Hematopoietic multipotent progenitor cell treated with erythropoietin and hydrocortisone succinate and interleukin-3 and kit ligand, for 4 days (in vitro differentiated cells): Measurements from ENCODE around the gene DAP3.
"Not testable (repeated sequence)": the region's sequence is repeated elsewhere in the genome, so short reads cannot be mapped to it uniquely, and the experiment has no call there.

Experiments
- DNase-seq: peaks from one replicate; pipeline ENCODE4 v3.0.0-alpha.2; 2015

Gene DAP3

DNA sequence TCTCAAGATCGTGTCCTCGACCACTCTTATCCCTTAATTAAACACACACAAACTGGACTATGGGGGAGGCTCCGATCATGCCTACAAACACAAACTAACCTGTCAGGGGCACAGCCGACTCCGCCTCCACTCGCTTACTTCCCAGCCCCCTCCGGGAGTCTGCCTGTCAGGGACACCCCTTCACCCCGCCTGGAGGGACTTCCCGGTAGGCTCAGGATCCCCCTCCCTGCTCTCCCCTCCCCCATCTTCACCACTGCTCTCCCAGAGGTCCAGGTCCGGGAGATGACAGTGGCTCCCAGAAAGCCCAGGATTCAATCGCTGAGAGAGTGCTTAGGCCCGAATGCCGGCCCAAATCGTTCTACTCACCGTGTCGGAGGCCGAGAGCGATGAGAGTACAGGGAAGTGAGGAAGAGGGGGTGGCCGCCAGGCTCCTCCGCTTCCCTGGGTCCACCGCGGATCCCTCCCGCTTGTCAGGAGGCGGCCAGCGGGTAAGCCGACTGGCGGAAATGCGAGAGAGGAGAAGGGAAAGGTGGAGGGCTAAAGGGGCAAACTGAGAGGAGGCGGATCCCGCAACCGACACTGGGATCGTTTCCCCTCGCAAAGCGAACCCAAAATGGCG, 1.1 kb upstream of the DAP3 start:
- DNase-seq, result not testable (repeated sequence)

DNA sequence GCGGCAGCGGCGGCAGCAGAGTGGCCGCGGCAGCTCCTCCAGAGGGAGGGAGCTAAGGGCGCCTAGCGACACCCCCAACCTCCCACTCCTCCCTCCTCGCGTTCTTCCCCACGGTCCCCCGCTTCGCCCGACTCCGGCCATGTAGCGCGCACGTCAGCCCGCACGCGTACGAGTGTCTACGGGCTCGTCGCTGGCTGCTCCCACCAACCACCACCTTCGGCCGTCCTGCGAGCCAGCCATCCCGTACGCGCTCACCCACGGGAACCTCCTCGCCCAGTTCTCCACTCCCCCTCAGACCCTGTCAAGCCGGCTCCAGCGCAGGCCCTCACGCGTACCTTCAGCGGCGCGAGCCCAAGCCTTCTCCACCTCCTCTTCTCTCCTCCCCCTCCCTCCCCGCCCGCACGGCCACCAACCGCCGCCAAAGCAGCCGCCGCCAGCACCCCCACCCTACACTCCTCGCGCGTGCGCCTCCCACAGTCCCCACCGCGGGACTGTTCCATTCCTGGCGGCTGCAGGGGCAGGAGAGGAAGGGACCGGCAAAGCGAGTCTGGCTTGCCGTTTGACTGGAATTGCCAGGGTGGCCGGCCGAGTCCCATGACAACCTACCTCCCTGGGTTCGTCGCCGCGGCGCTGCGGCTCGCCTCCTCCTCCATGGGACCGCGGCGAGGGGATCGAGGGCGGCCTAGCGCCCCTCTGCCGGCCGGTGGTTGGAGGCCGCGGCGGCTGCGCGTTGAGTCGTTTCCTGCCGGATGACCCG, 389 bp upstream of the DAP3 start, which contains the start of gene YY1AP1:
TSS of gene YY1AP1 (minus strand) at position 451 of the 757 bp plus-strand sequence. CDS start 8,338 bp downstream, outside the sequence.
- DNase-seq, result peak; percentile 97

DNA sequence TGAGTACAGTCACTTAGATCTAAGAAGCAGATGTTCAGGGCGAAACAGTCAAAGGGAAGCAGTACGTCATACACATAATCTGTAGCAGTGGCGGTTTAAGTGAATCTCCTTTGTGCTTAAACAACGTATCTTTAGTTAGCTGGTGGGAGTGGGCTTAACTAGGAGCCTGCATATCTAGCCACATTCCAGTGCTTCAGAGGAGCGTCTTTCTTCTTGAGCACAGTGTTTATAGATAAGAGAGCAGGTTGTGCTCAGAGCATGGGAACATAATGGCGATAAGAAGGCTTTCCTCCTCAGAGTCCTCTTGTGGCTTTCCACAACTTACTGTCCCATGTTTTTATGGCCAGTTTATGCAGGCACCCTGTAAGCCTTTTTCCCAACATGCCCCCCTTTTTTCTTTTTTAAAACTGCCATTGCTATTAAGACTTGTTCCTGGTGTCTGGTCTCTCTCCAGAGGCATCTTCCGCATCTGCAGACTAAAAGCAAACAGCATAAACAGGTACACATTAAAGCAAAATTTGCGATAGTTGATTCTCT, 3.2 kb downstream of the DAP3 start:
- DNase-seq, result peak; percentile 31

DNA sequence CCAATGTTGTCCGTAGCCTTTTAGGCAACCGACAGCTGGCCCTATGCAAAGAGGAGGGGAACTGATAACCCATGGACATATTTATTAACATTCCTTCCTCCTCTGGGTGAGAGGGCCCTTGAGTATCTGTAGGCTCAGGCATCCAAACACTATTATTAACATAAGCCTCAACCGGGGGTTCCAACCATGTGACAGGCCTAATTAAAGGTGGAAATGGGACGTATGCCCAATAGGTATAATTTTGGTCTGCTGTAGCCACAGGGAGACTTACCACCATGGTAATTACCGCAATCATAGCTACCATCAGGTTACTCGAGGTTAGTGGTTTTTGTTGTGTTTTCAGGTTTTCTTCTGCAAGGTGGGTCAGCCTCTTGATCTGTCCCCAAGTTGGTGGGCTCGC, 5.3 kb downstream of the DAP3 start:
- no peak for DNase-seq

DNA sequence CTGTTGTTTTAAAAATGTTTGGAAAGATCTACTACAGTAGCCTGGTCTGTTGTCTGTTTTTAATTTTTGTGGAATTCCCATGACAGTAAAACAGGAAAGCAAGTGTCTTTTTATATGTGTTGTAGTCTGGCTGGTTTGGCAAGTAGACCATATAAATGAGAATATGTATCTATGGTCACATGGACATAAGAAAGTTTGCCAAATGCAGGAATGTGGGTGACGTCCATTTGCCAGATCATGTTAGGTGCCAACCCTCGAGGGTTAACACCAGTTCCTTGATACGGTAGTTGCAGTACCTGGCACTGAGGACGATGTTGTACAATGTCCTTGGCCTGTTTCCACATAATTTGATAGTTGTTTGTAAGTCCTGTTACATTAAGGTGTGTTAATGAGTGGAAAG, 6.2 kb downstream of the DAP3 start:
- DNase-seq, result no peak

DNA sequence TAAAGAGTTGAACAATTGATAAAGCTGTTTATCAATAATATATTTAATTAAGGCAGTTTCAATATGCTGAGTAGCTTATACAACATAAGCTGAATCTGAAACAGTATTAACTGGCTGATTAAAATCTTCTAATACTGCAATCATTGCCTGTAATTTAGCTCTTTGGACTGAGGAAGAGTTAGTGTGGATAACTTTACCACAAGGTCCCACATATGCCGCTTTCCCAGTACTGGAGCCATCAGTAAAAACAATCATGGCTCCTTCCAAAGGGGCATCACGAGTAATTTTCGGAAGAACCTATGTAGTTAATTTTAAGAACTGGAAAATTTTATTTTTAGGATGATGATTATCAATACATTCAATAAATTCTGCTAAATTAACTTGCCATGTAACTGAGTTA, 6.7 kb downstream of the DAP3 start:
- DNase-seq, result no peak

DNA sequence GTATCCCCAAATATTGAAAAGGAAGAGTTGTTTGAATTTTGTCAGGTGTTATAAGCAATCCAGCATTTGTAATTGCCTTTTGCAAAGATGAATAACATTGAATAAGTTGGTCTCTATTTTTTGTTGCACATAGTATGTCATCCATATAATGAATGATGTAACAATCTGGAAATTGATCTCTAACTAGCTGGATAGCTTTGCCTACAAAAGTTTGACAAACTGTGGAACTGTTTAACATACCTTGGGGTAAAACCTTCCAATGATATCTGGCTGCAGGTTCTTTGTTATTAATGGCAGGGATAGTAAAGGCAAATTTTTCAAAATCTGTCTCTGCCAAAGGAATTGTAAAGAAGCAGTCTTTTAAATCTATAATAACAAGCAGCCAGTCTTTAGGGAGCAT, 7.6 kb downstream of the DAP3 start:
- DNase-seq, result no peak

DNA sequence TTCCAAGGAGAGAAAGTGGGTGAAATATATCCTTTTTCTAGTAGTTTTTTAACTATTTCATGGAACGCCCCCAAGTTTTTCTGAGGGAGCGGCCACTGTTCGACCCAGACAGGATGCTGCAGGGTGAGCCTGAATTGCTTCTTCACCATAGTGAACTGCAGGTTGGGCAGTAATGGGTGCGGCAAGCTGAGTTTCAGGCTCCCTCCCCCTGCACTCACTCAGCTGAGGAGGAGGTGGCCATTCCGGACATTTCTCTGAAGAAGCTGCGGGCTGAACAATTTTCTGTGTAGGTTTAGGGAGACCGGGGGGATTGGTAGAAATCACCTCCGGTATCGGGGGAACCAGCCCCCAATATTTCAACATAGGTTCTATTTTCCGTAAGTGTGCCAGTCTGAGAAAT, 8.2 kb downstream of the DAP3 start:
- DNase-seq, result no peak

DNA sequence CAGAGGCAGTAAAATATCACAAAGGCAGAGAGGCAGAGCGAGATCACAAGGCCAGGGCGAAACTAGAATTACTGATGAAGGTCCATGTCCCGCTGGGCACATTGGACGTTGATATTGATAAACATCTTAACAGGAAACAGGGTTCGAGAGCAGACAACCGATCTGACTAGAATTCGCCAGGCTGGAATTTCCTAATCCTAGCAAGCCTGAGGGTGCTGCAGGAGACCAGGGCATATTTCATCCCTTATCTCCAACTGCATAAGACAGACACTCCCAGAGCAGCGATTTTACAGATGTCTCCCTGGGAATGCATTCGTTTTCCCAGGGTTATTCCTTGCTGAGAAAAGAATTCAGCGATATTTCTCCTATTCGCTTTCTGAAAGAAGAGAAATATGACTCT, 8.7 kb downstream of the DAP3 start:
- not testable (repeated sequence) for DNase-seq

DNA sequence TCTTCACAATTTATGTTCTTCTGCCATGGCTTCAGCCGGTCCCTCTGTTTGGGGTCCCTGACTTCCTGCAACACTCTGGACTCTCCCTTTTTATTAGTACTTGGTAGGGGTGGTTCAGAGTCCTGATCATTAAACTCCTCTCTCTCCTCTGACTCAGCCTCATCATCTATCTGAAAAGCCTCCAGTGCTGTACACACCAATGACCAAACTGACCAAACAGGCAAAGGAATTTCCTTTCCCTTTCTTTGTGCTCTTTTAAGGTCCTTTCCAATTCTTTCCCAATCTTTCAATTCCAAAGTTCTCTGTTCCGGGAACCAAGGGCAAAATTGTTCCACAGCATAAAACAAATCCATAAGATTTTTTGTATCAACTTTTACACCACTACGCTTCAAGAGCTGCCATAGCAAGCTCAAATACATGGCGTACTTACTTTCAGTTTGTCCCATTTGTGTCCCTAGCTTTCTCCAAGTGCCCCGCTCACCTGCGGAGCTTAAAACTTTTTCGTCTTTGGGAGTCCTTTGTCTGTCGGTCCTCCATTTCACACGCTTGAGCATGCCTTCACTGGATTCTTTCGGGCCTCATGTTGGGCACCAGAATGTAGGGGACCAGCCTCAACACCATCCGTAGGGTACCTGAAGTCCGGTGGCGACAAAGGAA, 9.6 kb downstream of the DAP3 start:
- no peak for DNase-seq

DNA sequence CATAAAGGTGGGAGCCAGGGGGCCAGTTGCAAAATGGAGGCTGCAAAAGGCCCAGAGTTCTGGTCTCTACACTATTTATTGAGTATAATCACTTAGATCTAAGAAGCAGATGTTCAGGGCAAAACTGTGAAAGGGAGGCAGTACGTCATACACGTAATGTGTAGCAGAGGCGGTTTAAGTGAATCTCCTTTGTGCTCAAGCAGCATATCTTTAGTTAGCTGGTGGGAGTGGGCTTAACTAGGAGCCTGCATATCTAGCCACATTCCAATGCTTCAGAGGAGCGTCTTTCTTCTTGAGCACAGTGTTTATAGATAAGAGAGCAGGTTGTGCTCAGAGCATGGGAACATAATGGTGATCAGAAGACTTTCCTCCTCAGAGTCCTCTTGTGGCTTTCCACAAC, 10.2 kb downstream of the DAP3 start:
- peak; percentile 73 for DNase-seq

DNA sequence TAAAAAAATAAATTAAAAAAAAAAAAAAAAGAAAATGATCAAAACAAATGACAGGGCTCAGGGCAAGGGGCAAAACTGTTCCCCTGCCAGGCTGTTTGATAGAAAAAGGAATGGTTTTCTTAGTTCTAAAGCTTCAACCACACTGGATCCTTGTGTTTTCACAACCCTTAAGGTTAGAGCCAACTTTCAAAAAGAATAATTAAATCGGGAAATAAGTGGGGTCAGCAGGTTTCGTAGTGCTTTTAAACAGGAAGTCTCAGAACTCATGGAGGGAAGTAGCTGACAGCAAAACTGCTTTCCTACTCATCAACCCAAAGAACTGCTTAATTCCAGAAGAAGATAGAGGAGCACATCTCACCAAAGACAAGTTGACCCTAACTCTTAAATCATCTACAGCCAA, 12.8 kb downstream of the DAP3 start:
- not testable (repeated sequence) for DNase-seq

DNA sequence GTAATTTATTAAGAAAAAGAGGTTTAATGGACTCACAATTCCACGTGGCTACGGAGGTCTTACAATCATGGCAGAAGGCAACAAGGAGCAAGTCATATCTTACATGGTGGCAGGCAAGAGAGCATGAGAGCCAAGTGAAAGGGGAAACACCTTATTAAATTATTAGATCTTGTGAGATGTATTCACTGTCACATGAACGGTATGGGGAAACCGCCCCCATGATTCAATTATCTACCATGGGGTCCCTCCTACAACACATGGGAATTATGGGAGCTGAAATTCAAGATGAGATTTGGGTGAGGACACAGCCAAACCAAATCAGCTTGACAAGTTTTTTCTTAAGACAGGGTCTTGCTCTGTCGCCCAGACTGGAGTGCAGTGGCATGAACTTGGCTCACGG, 14.3 kb downstream of the DAP3 start:
- no peak for DNase-seq

DNA sequence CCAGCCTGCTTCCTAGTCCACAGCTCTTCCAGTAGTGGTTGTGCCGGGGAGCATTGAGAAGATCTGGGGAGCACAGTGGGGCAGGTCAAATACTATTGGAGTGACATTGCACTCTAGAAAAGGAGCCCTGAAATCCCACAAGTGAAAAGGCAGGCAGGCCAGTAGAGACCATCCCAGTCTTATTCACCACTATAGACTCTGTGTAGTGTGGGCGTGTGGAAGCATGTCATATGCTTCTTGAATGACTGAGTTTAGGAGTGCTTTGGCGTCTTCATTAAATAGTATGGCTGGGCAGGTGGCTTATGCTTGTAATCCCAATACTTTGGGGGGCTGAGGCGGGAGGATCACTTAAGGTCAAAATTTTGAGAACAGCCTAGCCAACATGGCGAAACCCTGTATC, 15.5 kb downstream of the DAP3 start:
- not testable (repeated sequence) for DNase-seq

DNA sequence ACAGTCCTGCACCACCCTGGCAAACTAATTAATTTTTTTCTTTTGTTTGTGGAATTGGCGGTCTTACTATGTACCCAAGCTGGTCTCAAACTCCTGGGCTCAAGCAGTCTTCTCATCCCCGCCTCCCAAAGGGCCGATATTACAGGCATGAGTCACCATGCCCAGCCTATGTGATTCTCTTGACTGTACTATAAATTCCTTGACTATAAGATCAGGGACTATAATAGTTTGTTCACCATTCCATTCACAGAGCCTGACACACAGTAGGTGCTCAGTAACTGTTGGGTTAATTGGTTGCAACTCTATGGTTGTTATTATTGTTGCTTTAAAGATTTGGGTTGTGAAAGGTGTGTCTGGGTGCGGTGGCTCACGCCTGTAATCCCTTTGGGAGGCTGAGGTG, 17.2 kb downstream of the DAP3 start:
- no peak for DNase-seq

DNA sequence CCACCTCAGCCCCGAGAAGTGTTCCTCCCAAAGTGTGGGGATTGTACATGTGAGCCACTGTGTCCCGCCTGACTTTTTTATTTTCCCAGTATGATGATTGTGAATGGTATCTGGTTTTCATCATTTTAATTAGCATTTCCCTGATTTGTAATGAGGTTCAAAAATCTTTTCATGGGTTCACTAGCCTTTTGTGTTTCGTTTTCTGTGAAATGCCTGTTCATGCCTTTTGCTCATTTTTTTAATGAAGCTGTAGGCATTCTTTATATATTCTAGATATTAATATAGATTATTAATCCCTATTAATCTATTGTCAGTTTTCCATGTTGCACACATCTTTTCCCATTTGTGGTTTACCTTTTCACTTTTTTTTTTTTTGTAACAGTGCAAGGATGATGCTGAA, 20.5 kb downstream of the DAP3 start:
- DNase-seq, result no peak

DNA sequence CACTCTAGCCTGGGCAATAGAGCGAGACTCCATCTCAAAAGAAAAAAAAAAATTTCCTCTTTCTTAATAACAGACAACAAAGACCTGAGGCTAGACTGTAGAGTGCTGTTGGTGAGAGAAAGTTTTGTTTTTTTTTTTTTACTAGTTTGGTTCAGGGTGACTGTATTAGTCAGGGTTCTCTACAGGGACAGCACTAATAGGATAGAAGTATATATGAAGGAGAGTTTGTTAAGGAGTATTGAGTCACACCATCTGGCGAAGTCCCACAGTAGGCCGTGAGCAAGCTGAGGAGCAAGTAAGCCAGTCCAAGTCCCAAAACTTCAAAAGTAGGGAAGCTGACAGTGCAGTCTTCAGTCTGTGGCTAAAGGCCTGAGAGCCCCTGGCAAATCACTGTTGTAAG, 22.6 kb downstream of the DAP3 start:
- DNase-seq, result not testable (repeated sequence)

DNA sequence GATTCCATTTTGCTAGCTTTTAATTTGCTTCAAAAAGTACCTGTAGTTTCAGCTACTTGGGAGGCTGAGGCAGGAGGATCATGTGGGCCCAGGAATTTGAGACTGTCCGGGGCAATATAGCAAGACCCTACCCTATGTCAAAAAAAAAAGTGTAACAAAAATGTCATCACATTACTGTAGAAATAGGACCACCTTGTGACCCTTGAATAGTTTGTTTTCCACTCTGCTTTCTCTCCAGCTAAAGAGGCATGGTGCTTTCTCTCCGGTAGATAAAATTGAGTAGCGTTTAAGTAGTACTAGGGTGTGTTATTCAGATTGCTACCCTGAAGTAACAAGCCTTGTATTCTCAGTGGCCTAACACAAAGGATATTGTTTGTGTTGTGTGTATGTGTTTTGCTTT, 23.7 kb downstream of the DAP3 start:
- peak; percentile 50 for DNase-seq

DNA sequence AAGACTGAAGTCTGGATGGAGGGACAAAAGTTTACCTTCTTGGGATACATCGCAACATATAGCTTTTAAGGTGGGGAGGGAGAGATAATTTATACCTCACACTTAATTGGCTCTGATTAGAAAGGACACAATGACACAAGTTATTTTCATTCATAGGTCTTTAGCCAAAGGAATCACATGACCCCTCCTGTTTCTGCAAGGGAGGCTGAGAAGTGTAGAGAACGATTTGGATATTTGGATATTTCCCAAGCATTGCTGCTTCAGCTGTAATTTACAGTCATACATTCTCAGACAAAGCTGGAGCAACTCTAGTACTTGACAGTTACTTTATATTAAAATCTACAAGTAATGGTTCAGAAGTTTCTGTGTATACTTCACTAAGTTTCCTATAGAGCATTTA, 24.2 kb downstream of the DAP3 start:
- no peak for DNase-seq

DNA sequence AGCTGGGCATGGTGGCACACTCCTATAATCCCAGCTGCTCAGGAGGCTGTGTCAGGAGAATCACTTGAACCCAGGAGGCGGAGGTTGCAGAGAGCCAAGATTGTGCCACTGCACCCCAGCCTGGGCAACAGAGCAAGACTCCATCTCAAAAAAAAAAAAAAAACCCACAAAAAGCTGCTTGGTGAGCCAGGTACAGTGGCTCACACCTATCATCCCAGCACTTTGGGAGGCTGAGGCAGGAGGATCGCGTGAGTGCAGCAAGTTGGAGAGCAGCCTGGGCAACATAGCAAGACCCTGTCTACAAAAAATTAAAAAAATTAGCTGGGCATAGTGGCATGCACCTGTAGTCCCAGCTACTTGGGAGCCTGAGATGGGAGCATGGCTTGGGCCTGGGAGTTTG, 26.2 kb downstream of the DAP3 start:
- DNase-seq, result not testable (repeated sequence)

DNA sequence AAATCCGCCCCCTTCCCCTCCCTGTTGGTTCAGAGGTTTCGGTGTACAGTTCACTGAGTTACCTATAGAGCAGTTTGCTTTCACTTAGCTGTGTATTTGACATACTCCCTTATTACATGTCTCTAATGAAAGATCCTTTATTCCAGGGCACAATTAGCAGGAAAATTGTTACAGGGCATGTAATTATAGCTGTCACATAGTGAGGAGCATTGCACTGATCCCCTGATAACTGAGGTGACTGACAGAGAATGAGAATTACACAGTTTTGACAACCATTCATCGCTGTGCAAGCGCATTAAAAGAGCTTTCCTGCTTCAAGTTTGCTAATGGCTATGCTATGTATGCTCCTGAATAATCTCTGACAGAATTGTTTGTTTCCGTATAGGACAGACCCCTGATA, 26.9 kb downstream of the DAP3 start:
- no peak for DNase-seq

DNA sequence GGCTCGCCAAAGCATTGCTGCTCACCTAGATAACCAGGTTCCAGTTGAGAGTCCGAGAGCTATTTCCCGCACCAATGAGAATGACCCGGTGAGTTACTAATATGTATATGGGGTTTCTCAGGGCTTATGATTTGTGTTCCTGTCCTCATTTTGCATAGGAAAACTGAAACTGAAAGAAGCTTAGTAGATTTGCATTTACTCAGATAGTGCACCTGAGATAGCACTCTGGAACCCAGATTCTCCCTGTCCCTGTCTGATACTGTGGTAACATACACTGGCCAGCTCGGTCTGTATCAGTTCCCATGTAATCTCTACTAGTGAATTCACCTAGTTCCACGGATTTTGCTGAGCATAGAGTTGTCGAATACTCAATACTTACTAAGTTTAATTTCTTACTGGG, 28.1 kb downstream of the DAP3 start:
- DNase-seq, result no peak

DNA sequence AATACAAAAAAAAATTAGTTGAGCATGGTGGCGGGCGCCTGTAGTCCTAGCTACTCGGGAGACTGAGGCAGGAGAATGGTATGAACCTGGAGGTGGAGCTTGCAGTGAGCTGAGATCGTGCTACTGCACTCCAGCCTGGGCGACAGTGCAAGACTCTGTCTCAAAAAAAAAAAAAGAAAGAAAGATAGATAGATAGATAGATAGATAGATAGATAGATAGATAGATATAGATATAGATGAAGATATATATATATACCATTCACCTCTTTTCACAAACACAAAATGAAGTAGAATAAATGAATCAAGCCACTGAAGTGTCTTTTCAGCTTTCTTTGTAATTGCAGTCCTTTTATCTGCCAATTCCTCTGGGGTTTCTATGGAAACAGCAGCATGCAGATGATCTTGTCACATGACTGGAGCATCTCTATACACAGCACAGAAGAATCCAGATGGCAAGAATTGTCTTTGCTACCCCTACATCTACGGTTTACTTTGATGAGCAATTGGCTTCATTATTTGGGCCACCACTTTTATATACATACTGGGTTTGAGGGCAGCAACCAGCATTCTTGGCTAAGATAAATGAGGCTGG, 29.7 kb downstream of the DAP3 start:
- not testable (repeated sequence) for DNase-seq

DNA sequence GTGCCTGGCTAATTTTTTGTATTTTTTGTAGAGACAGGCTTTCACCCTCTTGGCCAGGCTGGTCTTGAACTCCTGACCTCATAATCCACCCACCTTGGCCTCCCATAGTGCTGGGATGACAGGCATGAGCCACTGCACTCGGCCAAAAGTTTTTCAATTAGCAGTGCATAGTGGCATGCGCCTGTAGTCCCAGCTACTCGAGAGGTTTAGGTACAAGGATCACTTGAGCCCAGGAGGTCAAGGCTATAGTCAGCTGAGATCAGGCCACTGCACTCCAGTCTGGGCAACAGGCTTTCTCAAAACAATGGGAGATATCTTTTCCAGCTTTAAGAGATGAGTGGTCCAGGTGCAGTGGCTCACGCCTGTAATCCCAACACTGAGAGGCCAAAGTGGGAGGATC, 30.8 kb downstream of the DAP3 start:
- DNase-seq, result no peak
